Activated CD4-positive, alpha-beta T cell treated with anti-CD3 and anti-CD28 coated beads, Interleukin-2, amount 50 U/mL, for 48 hours (primary cell): ENCODE data around the gene SUPT20HL1.
"Not testable (repeated sequence)": the region's sequence is repeated elsewhere in the genome, so short reads cannot be mapped to it uniquely, and the experiment has no call there.

ENCODE experiments used
- DNase-seq, 2 experiments: peaks; one replicate each; pipeline ENCODE4 v3.0.0-alpha.2; 2020

SUPT20HL1 gene

DNA sequence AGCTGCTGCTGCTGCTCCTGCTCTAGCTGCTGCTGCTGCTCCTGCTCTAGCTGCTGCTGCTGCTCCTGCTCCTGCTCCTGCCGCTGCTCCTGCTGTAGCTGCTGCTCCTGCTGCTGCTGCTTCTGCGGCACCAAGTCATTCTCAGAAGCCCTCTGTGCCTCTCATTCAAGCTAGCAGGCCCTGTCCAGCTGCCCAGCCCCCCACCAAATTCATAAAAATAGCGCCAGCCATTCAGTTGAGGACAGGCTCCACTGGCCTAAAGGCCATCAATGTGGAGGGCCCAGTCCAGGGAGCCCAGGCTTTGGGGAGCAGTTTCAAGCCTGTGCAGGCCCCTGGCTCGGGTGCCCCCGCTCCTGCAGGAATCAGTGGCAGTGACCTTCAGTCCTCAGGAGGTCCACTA lies 3.9 kb downstream of the SUPT20HL1 start:
- no peak for DNase-seq

DNA sequence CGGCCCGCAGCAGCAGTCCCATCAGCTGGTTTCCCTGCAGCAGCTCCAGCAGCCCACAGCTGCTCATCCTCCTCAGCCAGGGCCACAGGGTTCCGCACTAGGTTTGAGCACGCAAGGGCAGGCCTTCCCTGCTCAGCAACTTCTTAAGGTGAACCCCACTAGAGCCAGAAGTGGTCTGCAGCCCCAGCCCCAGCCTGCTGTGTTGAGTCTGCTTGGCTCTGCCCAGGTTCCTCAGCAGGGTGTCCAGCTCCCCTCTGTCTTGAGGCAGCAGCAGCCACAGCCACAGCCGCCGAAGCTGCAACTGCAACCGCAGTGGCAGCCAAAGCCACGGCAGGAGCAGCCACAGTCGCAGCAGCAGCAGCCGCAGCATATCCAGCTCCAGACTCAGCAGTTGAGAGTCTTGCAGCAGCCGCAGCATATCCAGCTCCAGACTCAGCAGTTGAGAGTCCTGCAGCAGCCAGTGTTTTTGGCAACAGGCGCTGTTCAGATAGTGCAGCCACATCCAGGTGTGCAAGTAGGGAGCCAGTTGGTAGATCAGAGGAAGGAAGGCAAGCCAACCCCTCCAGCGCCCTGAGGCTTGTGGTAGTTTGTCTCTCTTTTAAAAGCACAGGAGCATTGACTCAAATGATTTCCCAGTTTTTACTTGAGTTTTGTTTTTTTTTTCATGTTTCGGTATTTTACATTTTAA lies 4.6 kb downstream of the SUPT20HL1 start:
- no peak for DNase-seq

DNA sequence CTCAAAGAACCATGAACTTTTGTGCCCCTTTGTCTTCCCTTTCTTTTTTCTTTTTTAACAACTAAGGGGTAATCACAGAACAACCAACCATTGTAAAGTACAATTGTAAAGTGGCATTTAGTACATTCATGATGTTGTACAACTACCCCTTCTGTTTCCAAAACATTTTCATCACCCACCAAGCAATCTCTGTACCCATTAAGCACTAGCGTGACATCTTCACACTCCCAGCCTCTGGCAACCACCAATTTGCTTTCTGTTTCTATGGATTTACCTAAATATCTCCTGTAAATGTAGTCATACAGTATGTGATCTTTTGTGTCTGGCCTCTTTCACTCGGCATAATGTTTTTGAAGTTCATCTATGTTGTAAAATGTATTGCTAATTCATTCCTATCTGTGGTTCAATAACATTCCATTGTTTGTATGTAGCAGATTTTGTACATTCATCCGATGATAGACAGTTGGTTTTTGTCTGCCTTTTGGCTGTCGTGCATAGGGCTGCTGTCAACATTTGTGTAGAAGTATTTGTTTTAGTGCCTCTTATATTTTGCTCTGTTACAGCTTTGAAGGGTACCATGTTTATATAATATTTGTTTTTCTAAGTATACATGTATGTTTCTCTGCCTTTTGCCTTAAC lies 6.4 kb downstream of the SUPT20HL1 start:
- not testable (repeated sequence) for DNase-seq

DNA sequence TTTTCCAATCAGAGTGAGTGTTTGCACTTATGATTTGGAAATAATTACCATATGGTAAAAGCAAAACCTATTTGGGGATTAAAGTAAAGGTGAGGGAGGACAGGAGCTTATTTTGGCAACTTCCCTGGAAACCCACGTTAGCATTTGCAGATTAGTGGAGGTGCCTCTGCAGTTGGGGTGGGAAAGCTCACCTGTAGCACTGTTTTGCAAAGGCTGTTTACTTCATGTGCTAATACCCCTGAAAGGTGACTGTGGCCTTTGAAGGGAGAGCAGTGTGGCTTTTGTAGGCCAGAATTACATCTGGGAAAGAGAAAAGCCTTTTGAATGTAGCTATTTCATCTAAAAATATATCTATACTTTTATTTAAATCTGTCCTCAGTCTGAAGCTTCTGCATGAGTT lies 9.4 kb downstream of the SUPT20HL1 start:
- no peak for DNase-seq

DNA sequence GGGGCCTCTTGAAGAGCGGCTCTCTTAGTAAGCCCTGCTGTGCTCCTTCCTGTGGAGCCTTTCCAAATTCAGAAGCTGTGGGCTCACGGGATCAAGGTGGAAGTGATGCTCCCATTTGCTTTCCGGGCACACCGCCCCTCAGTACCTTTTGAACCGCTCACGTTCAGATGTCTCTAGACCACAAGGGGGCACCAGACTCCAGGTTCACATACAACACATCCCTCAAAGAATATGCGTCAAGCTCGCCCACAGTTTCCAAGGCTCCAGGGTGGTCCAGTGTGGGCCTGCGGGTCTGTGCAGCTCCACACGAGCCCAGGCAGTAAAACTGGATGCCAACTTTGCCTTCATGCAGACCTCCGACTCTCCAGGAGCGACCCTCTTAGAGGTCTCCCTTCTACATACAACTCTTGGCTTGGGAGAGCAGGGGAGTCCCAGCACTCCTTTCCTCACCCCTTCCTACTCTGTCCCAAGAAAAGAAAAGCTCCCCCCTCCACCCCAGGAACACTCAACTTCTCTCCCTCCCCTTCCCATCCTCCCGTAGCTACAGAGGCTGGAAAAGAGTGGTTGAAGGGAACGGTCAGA lies 11.0 kb downstream of the SUPT20HL1 start:
- peak; percentile 53 to 67 for DNase-seq

DNA sequence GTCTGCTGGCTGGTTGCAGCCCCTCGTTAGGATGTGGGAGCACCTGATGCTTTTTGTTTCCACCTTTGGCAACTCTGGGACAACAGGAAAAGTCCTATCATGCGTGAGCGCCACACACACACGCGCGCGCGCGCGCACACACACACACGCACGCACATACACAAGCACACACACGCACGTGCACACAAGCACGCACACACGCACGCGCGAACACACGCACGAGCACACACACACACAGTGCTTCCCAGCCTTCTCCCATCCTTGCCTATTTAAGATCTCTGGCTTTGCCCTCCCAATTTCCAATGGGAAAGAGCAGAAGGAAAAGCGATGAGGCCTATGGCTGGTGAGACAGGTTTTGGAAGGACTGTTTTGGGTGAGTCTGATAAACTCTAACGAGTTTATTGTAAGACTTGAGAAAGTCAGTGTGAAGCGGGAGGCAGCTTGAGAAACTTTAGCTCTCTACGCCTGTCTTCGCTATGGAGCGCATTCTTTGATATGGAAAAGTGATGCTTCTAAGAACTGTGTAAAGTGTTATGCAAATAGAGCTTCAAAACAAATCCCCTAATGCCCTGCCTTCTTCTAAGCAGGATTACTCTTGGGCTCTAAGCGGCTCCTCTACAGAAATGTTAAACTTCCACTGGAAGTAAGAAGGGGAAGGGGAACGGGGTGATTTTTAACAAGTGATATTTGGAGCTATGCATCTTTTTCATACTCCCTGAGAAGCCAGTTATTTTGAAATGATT lies 11.8 kb downstream of the SUPT20HL1 start:
- no peak for DNase-seq

DNA sequence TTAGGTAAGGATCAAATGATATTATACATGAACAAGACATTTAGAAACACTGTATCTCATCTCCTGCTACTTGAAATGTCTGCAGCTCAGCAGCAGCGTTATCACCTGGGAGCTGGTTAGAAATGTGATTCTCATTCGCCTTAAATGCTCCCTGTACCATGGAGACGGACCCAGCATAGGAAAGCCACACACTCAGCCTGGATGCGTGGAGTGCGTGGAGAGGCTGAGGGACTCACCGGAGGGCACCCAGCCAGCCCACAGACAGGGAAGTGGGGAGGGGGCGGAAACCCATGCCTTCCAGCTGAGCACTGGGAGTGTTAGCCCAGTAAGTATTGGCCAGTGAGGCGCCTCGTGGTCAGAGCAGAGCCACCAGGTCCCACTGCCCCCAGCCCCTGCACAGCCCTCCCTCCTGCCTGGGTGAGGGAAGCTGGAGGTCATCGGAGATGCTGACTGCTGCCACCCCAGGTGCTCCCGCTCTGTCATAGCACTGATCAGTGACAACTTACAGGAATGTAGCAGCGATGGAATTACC lies 15.2 kb downstream of the SUPT20HL1 start:
- no peak for DNase-seq

DNA sequence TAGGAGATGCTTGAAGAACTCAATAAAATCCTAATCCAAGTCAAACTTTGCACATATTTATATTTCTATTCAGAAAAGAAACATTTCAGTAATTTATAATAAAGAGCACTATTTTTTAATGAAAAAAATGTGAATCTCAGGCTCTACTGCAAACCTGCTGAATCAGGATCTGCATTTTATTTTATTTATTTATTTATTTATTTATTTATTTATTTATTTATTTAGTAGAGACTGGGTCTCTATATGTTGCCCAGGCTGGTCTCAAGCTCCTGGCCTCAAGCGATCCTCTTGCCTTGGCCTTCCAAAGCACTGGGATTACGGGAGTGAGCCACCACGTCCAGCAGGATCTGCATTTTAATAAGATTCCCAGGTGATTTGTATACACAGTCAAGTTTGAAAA lies 16.0 kb downstream of the SUPT20HL1 start:
- DNase-seq, result no peak

DNA sequence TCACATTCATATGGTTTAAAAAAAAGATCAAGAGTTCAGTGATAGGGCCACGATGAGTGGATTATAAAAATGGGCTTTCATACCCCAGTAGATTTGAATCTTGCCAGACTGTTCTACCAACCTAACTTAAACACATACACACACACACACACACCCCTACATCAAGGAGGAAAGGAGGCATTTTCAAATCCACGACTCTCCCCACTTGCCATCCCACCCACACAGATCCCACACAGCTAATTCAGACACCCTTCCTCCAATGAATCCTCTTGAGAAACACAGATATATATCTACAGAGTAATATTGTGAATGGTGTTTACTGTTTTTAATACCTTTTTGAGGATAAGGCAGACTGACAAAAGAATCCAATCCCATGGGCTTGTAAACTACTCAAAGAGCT lies 16.8 kb downstream of the SUPT20HL1 start:
- DNase-seq, result no peak

DNA sequence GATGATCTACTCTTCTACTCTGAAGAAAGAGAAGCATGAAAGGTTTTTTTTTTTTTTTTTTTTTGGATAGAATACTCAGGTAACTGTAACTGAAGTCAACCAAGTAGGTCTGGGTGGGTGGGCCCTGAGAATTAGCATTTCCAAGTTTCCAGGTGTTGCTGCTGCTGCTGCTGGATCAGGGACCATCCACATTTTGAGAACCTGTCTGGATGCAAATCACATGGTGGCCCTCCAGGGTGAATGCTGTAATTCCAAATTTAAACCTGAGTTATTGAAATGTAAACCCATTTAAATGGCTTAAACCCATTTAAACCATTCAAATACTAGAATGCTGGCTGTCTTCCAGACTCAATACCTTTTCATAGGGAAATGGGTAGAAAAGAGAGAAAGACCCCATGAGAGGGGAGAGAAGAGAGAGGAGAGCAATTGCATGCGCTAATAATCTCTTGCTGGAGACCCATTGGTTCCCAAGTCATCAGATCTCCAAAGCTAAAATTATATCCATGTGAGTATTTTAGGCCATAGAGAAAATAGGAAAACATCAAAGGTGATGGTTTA lies 17.6 kb downstream of the SUPT20HL1 start:
- DNase-seq, result no peak

DNA sequence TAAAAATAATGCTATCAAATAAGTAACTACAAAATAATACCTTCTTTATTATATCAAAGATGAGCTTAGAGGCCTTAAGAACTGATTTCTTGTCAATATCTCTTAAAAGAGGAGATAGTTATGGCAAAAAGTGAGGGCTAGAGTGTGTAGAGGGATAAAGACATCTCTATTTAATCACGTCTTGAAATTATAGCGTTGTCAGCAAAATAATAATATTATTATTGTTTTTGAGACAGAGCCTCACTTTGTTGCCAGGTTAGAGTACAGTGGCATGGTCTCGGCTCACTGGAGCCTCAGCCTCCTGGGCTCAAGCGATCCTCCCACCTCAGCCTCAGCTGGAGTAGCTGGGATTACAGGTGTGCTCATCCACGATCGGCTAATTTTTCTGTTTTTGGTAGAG lies 18.3 kb downstream of the SUPT20HL1 start:
- no peak for DNase-seq

DNA sequence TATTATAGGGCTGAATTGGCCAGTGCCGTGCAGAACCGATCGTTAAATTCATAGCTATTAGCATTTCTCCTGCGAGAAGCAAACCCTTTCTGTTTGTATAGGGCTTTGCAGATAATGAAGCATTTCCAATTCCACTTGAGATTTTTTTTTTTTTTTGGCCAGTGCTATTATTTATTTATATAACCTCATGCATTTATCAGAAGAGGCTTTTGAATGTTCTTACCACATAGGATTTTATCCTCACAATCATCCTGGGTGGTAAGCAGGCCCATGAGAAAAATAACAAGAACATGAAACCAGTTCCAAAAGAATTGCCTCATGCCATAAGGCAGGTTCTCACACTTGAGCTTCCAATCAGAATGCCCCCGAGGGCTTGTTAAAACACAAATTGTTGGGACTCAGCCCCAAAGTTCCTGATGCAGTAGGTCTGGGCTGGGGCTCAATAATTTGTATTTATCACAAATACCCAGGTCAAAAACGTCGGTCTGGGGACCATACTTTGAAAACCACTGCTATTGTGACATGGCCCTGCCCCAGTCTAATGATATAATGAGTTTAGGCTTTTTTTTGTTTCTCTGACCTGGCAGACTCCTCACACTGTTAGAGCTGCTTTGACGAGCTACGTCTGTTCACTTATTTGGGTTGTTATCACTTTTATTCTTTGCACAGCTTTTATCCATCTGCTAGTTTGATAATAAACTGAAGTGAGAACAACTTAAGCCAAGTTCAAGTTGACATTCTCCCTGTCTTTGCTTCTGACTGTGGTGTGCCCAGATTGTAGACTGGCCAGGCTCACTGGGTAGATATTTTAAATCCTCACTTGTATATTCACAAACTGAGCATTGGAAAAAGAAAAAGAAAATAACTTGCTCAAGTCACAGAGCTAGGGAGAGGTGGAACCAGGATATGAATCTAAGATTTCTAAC lies 20.1 kb downstream of the SUPT20HL1 start:
- DNase-seq, result no peak

DNA sequence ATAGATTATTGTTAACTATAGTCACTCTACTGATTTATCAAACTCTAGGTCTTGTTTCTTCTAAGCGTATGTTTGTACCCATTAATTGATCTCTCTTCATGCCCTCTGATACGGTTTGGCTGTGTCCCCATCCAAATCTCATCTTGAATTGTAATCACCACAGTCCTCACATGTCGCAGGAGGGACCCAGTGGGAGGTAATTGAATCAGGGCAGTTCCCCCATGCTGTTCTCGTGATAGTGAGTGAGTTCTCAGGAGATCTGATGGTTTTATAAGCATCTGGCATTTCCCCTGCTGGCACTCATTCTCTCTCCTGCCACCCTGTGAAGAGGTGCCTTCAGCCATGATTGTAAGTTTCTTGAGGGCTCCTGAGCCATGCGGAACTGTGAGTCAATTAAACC lies 21.9 kb downstream of the SUPT20HL1 start:
- DNase-seq, result not testable (repeated sequence)

DNA sequence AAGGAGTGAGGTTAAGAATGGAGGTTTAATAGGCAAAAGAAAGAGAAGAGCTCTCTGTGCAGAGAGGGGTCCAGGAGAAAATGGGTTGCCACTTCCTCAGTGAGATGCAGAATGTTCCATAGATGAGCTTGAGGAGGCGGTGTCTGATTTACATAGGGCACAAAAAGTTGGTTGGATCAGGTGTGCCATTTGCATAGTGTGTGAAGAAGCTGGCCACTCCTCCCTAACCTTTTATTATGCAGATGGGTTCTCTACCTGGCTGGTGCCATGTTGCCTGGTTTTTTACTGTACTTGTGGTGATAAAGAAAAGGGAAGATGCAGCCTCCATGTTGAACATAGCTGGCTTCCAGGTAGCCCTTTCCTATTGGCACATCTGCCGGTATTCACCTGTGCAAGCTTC lies 27.3 kb downstream of the SUPT20HL1 start:
- DNase-seq, result no peak

DNA sequence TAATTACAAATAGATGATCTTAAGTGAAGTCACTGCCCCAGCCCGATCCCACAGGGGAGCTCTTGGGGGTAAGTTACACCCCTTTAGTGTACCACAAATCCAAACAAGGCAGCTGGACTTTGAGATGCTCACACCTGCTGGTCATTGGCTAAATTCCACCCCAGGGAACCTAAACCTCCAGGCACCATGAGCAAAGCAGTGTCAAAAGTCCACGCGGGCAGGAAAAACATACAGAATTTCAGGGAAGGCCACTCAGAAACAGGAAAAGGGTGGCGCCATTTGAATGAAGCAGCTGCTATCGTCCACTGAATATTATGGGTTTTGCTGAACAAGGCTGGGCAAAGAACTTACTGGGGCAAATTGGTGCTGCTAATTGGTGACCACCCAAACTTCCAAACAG lies 30.9 kb downstream of the SUPT20HL1 start:
- DNase-seq, result no peak

DNA sequence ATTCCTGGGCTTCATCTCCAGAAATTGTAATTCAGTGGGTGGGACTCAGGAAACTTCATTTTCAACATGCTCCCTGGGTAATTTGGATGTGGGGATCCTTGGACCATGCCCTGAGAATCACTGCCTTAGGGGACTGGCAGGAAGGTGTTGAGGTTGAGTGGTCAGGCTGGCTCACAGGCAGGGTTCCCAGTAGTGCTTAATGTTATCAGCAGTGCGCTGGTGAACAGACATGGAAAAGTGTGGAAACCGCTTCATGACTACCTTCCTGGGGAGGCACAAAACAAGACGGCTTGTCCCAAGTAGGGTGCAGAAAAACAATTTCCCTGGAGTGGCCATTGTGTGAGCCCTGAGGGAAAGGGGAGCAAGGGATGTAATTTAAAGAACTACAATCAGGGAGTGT lies 31.4 kb downstream of the SUPT20HL1 start:
- no peak for DNase-seq

DNA sequence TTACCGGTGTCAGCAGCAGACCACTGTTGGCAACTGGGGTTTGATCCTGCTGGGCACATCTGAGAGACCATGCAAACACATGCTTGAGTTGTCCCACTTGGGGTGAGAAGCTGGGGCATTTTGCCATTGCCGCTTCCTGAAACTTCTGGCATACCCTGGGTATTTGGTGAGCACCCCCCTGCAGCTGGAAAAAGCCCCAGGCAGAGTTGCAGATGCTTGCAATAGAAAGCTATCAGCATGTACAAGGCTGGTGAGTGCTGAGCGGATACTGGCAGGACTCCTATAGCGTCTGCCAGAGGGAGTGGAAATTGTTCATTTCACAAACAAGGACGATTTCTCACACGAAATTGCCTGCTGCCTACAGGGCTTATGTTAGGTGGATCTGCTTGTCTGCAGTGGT lies 32.3 kb downstream of the SUPT20HL1 start:
- no peak for DNase-seq

DNA sequence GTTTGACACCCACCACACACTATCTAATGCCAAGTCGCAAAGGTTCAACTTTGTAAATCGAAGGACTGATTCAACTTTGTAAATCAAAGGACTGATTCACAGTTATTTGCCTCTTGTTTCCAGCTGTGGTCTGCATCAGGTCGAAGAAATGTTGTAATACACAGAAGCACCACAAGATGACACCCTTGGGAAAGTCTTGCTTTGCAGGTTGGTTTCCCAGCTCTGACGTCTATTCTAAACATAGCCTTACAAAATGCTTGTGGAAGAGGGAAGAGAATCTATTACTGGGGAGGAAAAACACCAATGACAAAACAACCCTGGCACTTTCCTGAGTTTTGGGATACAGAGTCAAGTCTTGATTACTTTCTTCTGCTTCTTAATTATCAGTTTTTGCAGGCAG lies 35.3 kb downstream of the SUPT20HL1 start:
- DNase-seq, result peak in 1 of 2 experiments; percentile 26

DNA sequence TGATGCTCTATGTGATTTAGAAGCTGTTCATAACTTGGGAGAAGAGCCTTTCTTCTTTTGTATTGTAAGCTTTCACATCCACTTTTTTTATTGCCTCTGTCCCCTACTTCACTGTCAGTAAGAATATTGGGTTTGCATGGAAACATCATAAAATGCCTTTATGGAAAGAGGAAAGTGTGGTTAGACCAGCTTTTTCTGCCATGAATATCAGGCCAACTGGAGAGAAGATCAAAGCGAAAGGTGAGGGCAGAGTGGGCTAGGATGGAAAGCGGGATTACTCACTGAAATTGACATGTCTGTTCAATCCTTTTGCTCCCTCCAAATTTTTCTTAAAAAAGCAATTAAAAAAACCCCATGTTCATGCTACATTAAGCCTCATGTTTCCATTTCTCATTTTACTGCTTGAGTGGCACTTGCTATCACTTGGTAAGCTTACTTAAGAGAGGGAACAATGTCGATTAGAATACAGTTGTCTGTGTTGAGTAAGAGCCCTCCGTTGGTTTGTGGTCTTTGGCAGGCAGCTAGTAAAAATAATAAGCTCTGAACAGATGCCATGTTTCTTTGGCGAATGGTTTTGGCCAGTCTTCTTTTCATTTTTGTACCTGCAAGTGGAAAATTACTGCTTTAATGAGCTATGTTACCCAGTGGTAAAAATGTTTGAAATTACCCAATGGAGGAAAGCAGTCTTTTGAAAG lies 35.9 kb downstream of the SUPT20HL1 start:
- no peak for DNase-seq

DNA sequence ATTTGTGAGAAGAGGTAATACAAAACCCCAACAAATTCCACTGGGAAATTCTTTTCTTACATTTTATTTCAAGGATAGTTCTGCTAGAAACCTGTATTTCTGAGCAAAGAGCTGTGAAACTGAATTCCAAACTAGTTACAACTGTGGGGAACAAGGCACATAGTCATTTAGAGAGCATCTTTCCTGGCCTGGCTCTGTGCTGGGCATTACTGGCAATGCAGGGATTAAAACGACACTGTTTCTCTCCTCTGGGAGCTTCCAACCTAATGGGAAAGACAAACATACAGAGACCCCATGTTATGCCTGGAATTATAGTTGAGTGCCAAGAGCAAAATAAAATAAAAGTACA lies 36.5 kb downstream of the SUPT20HL1 start:
- DNase-seq, result no peak

DNA sequence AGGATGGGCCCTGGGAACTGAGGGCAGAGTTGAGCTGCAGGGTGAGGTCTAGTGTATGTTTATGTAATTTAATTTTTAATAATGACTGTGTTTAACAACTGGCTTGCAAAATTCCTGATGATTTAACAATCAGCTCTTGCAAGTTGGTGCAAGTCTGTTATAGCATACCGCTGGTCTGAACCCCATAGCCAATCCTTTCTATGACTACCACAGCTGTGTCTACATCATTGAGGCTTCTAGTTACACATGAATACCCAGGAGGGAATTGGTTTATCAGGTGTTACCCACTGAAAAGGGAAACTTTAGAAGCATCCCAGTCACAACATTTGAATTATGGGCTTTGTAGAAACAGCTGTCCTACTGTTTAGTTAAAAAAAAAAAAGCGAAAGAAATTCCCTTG lies 38.3 kb downstream of the SUPT20HL1 start:
- DNase-seq, result no peak

DNA sequence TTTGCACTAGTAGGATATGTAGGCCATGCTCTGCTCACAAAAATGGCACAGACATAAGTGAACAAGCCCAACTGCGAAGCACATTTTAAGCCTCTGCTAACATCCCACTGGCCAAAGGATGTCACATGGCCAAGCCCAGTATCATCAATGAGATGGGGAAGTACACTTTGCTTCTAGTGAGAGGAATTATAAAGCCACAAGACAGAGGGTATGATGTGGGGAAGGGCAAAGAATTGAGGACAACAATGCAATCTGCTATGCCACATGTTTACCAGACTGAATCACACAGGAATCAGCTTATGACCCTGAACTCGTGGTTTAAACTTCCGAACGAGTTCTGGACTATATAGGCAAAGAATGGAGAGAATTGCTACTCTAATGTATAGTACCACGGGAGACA lies 39.1 kb downstream of the SUPT20HL1 start:
- DNase-seq, result no peak
